HCT116 (cell line): ENCODE measurements around the gene PVALEF. TPM values are rescaled to one million over a fixed set of nuclear protein-coding genes. Genes with fewer than 3 reads are reported as not detected.

Experiments used
- ATAC-seq: fragments of 200-7000 bp; cut with Tn5 transposase; 2 replicates; pipeline ENCODE4 v1.9.1; 2020; ENCODE audit warnings: mild to moderate bottlenecking, moderate library complexity
- BruUV-seq: library from RNA; stranded (reverse); fragments of 400-500 nt; replicated peaks from 2 replicates; lab custom pipeline; 2021; lab: Mats Ljungman, UMichigan
- CTCF ChIA-PET: fragments of 300-600 bp; sonication (Branson Sonifier 250); formaldehyde crosslinking; loops from one replicate; lab custom pipeline; 2021; ENCODE audit warnings: antibody characterized with exemption; lab: Charles Lee
- POLR2A ChIA-PET: fragments of 300-600, 350-600 bp; sonication (Branson Sonifier 250); formaldehyde crosslinking; loops from one replicate; lab custom pipeline; 2021; ENCODE audit warnings: antibody characterized with exemption; lab: Charles Lee
- RAD21 ChIA-PET, 2 experiments: fragments of 300-600 bp; sonication (Branson Sonifier 250); formaldehyde crosslinking; loops; one replicate each; lab custom pipeline; 2023; ENCODE audit warnings: low total read pairs in 2 of 2; ENCODE audit not compliant: uncharacterized antibody in 2 of 2, unreplicated experiment in 2 of 2, low non-redundant PET in 1 of 2; lab: Charles Lee
- DNase-seq: peaks from one replicate; pipeline ENCODE4 v3.0.0-alpha.2; 2010; ENCODE audit warnings: low read depth, low spot score
- H2AFZ ChIP-seq: fragments of 200-600 bp; shearing (Covaris generic), sonication (generic); 2 replicates; pipeline ENCODE4 v1.6.1; 2017; ENCODE audit warnings: low read depth, mixed run types, mixed read lengths, antibody characterized with exemption, low read length; ENCODE audit not compliant: poor library complexity, severe bottlenecking
- H3K27ac ChIP-seq: 2 replicates; pipeline ENCODE4 v1.5.1; 2012; ENCODE audit warnings: low read depth, low read length
- H3K27me3 ChIP-seq: fragments of 200-600 bp; sonication (generic); 2 replicates; pipeline ENCODE4 v1.6.1; 2016; ENCODE audit warnings: mixed run types, low read length, mixed read lengths; ENCODE audit not compliant: insufficient read depth
- H3K36me3 ChIP-seq, 2 experiments: fragments of 200-500 bp in 1 of 2; fragments of 200-600 bp in 1 of 2; sonication (Bioruptor generic) in 1 of 2; sonication (generic) in 1 of 2; 2 replicates each; pipeline versions ENCODE4 v1.5.1 to v1.6.1; 2014 to 2016; ENCODE audit warnings: low read length in 2 of 2, inconsistent platforms in 1 of 2, mixed read lengths in 1 of 2, mixed run types in 1 of 2; ENCODE audit not compliant: insufficient read depth in 2 of 2, control insufficient read depth in 1 of 2
- H3K4me1 ChIP-seq, 2 experiments: fragments of 200-600 bp in 1 of 2; sonication (generic) in 1 of 2; 2 replicates each; pipeline versions ENCODE4 v1.5.1 to v1.6.1; 2012 to 2017; ENCODE audit warnings: low read length in 2 of 2, inconsistent platforms in 1 of 2, mild to moderate bottlenecking in 1 of 2, mixed read lengths in 1 of 2, mixed run types in 1 of 2, moderate library complexity in 1 of 2; ENCODE audit not compliant: insufficient read depth in 2 of 2, control insufficient read depth in 1 of 2
- H3K4me2 ChIP-seq: fragments of 200-600 bp; sonication (generic); 2 replicates; pipeline ENCODE4 v1.6.1; 2017; ENCODE audit warnings: mixed run types, low read length, mixed read lengths
- H3K4me3 ChIP-seq, 2 experiments: fragments of 200-600 bp in 1 of 2; sonication (generic) in 1 of 2; replicated peaks in 1 of 2; 2 replicates each; pipeline ENCODE4 v1.5.1; 2011 to 2016; ENCODE audit warnings: low read length in 2 of 2, control low read depth in 1 of 2, low read depth in 1 of 2, mild to moderate bottlenecking in 1 of 2, mixed read lengths in 1 of 2, mixed run types in 1 of 2
- H3K79me2 ChIP-seq: fragments of 200-600 bp; sonication (generic); 2 replicates; pipeline ENCODE4 v1.6.1; 2017; ENCODE audit warnings: mild to moderate bottlenecking, mixed run types, low read length, moderate library complexity, mixed read lengths; ENCODE audit not compliant: insufficient read depth
- H3K9ac ChIP-seq: fragments of 200-600 bp; sonication (generic); 2 replicates; pipeline ENCODE4 v1.6.1; 2016; ENCODE audit warnings: low read length, mixed read lengths
- H3K9me2 ChIP-seq: fragments of 200-600 bp; sonication (generic), shearing (Covaris generic); 2 replicates; pipeline ENCODE4 v1.6.1; 2017; ENCODE audit warnings: mixed run types, mild to moderate bottlenecking, moderate library complexity; ENCODE audit not compliant: insufficient read depth
- H3K9me3 ChIP-seq, 2 experiments: fragments of 200-500 bp in 1 of 2; fragments of 200-600 bp in 1 of 2; sonication (Bioruptor generic) in 1 of 2; sonication (generic) in 1 of 2; 2 replicates each; pipeline ENCODE4 v1.6.1; 2014 to 2017; ENCODE audit warnings: low read length in 2 of 2, mixed read lengths in 2 of 2, inconsistent platforms in 1 of 2, low read depth in 1 of 2, mild to moderate bottlenecking in 1 of 2, mixed run types in 1 of 2, moderate library complexity in 1 of 2; ENCODE audit not compliant: control insufficient read depth in 1 of 2, insufficient read depth in 1 of 2
- H4K20me1 ChIP-seq: fragments of 200-600 bp; sonication (generic), shearing (Covaris generic); 2 replicates; pipeline ENCODE4 v1.6.1; 2017; ENCODE audit warnings: mixed run types, mild to moderate bottlenecking, moderate library complexity; ENCODE audit not compliant: insufficient read depth
- CBX3 ChIP-seq: IDR thresholded peaks from 2 replicates; pipeline ENCODE4 v1.6.1; 2012; ENCODE audit warnings: low read depth
- CEBPB ChIP-seq: IDR thresholded peaks from 2 replicates; pipeline ENCODE4 v1.6.1; 2012; ENCODE audit warnings: low read depth
- EGR1 ChIP-seq: IDR thresholded peaks from 2 replicates; pipeline ENCODE4 v1.6.1; 2012; ENCODE audit warnings: low read depth
- ELF1 ChIP-seq: IDR thresholded peaks from 2 replicates; pipeline ENCODE4 v1.6.1; 2012; ENCODE audit warnings: low read depth, borderline replicate concordance
- EZH2 ChIP-seq: fragments of 200-600 bp; sonication (generic); IDR thresholded peaks from 2 replicates; pipeline ENCODE4 v1.6.1; 2017; ENCODE audit warnings: antibody characterized with exemption, mixed run types
- EZH2phosphoT487 ChIP-seq: fragments of 200-600 bp; IDR thresholded peaks from 2 replicates; pipeline ENCODE4 v1.6.1; 2018; ENCODE audit warnings: antibody characterized with exemption, borderline replicate concordance
- FOSL1 ChIP-seq: IDR thresholded peaks from 2 replicates; pipeline ENCODE4 v1.6.1; 2012; ENCODE audit warnings: low read depth
- JUND ChIP-seq: IDR thresholded peaks from 2 replicates; pipeline ENCODE4 v1.6.1; 2012
- MAX ChIP-seq: IDR thresholded peaks from 2 replicates; pipeline ENCODE4 v1.6.1; 2012
- POLR2A ChIP-seq: IDR thresholded peaks from 2 replicates; pipeline ENCODE4 v1.7.0; 2011; ENCODE audit warnings: borderline replicate concordance; ENCODE audit not compliant: insufficient read depth, insufficient read length; ENCODE audit errors: extremely low read depth
- POLR2AphosphoS5 ChIP-seq: IDR thresholded peaks from 2 replicates; pipeline ENCODE4 v1.6.1; 2011; ENCODE audit warnings: mild to moderate bottlenecking, low read depth, low read length, moderate library complexity
- RAD21 ChIP-seq: IDR thresholded peaks from 2 replicates; pipeline ENCODE4 v1.6.1; 2012; ENCODE audit warnings: low read depth, mild to moderate bottlenecking
- SIN3A ChIP-seq: IDR thresholded peaks from 2 replicates; pipeline ENCODE4 v1.6.1; 2012; ENCODE audit warnings: low read depth
- SP1 ChIP-seq: IDR thresholded peaks from 2 replicates; pipeline ENCODE4 v1.6.1; 2012; ENCODE audit warnings: low read depth
- SRF ChIP-seq: IDR thresholded peaks from 2 replicates; pipeline ENCODE4 v1.6.1; 2012; ENCODE audit warnings: low read depth
- ZBTB33 ChIP-seq: IDR thresholded peaks from 2 replicates; pipeline ENCODE4 v1.6.1; 2011; ENCODE audit warnings: mild to moderate bottlenecking, low read length, moderate library complexity; ENCODE audit not compliant: insufficient replicate concordance; ENCODE audit errors: extremely low read depth
- ZNF274 ChIP-seq: fragments of 200-500 bp; sonication (Bioruptor generic); IDR thresholded peaks from 2 replicates; pipeline ENCODE4 v1.6.1; 2014; ENCODE audit warnings: mild to moderate bottlenecking, low read depth, low read length, inconsistent platforms
- intact Hi-C: fragments of 100-400 bp; cut with micrococcal nuclease; formaldehyde crosslinking; loops from 2 replicates; pipeline ENCODE4 v1.10.0; 2022
- total RNA-seq: library from RNA; stranded (reverse); gene quantifications from one replicate; pipeline ENCODE4 v1.2.1, GENCODE V29; 2021; ENCODE audit not compliant: unreplicated experiment
- TF ChIP-seq, protein P1 (sequence below), 3 experiments: fragments of 200-600 bp in 1 of 3; sonication (generic) in 1 of 3; IDR thresholded peaks in 2 of 3; conservative IDR thresholded peaks in 1 of 3; 2 replicates each; pipeline ENCODE4 v1.5.1; 2012 to 2017; ENCODE audit warnings: low read depth in 2 of 3, low read length in 2 of 3, antibody characterized with exemption in 1 of 3, borderline replicate concordance in 1 of 3, control low read depth in 1 of 3, mild to moderate bottlenecking in 1 of 3, mixed read lengths in 1 of 3, mixed run types in 1 of 3, moderate library complexity in 1 of 3; ENCODE audit not compliant: insufficient read depth in 1 of 3
- TF ChIP-seq, protein P2 (sequence below): IDR thresholded peaks from 2 replicates; pipeline ENCODE4 v1.6.1; 2012

Gene PVALEF
- total RNA-seq, 1 experiment from 2014 or later, result not detected

GRCh38 chr17:81207610-81208581 is 42.6 kb downstream of the PVALEF start:
- no peaks in the 10 kb centered on the region for H4K20me1 ChIP-seq
- no peaks in the 10 kb centered on the region for H3K27me3 ChIP-seq
- peaks cover 0 to 4% of the 10 kb centered on the region in 2 experiments; a peak in 1 of 4 replicates for H3K36me3 ChIP-seq
- no peak overlapping the region for H3K4me2 ChIP-seq
- POLR2A ChIA-PET, result no interaction called here
- RAD21 ChIA-PET, result no interaction called here
- no peaks in the 10 kb centered on the region for H3K4me1 ChIP-seq
- H2AFZ ChIP-seq, result no peak overlapping the region
- CTCF ChIA-PET, result interaction anchor here (1.4 kb wide), 1 partner anchor 65 kb away, joined by 4 read pairs; no protein-coding TSS in a partner anchor
- no TSS peak for BruUV-seq
- ATAC-seq (no peak), DNase-seq (no peak)
- intact Hi-C loops, result no loop called here
- no peak overlapping the region; the same call in 1 of the 2 replicates for H3K27ac ChIP-seq
- H3K9me3 ChIP-seq, result no peaks in the 10 kb centered on the region
- H3K79me2 ChIP-seq, result no peaks in the 10 kb centered on the region
- H3K9ac ChIP-seq, result no peak overlapping the region
- H3K9me2 ChIP-seq, result no peaks in the 10 kb centered on the region
- no peak overlapping the region for H3K4me3 ChIP-seq
- TF ChIP-seq MAX (no peak), FOSL1 (no peak), SRF (no peak), ZNF274 (no peak), EGR1 (no peak), EZH2phosphoT487 (no peak), CEBPB (no peak), ELF1 (no peak), SIN3A (no peak), CBX3 (no peak), RAD21 (no peak), POLR2A (no peak), ZBTB33 (no peak), EZH2 (no peak), JUND (no peak), SP1 (no peak), POLR2AphosphoS5 (no peak)
- TF ChIP-seq, protein P1, sequence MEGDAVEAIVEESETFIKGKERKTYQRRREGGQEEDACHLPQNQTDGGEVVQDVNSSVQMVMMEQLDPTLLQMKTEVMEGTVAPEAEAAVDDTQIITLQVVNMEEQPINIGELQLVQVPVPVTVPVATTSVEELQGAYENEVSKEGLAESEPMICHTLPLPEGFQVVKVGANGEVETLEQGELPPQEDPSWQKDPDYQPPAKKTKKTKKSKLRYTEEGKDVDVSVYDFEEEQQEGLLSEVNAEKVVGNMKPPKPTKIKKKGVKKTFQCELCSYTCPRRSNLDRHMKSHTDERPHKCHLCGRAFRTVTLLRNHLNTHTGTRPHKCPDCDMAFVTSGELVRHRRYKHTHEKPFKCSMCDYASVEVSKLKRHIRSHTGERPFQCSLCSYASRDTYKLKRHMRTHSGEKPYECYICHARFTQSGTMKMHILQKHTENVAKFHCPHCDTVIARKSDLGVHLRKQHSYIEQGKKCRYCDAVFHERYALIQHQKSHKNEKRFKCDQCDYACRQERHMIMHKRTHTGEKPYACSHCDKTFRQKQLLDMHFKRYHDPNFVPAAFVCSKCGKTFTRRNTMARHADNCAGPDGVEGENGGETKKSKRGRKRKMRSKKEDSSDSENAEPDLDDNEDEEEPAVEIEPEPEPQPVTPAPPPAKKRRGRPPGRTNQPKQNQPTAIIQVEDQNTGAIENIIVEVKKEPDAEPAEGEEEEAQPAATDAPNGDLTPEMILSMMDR (IDR thresholded peaks at IDR 0.05 in 2 of 3, conservative IDR thresholded peaks at IDR 0.05 in 1 of 3; ENCODE audit: borderline replicate concordance in 1 of 3, insufficient read depth in 1 of 3, low read depth in 2 of 3, low read length in 2 of 3), result no peak
- TF ChIP-seq, protein P2, sequence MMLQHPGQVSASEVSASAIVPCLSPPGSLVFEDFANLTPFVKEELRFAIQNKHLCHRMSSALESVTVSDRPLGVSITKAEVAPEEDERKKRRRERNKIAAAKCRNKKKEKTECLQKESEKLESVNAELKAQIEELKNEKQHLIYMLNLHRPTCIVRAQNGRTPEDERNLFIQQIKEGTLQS, result no peak
